SK-N-SH (cell line): ENCODE results near the gene FRMD8. TPM values are rescaled to one million over a fixed set of nuclear protein-coding genes. Genes with fewer than 3 reads are reported as not detected.
A peak's percentile ranks its signal among the peaks of the same experiment; 100 is the strongest.

Experiments
- CTCF ChIA-PET: fragments of 300-600, 350-600 bp; formaldehyde crosslinking; extraction: SDS; loops from one replicate; lab custom pipeline; 2021; lab: Yijun Ruan, JAX
- POLR2A ChIA-PET: fragments of 350-600 bp; sonication (Branson Sonifier 250); formaldehyde crosslinking; extraction: SDS; loops from one replicate; lab custom pipeline; 2020; ENCODE audit warnings: antibody characterized with exemption, inconsistent platforms; lab: Yijun Ruan, JAX
- DNase-seq: peaks from one replicate; pipeline ENCODE4 v3.0.0; 2012
- H2AFZ ChIP-seq: fragments of 200-600 bp; sonication (generic); 2 replicates; pipeline ENCODE4 v1.8.1; 2016; ENCODE audit warnings: antibody characterized with exemption, mild to moderate bottlenecking, low read depth
- H3F3A ChIP-seq: fragments of 200-600 bp; sonication (generic); replicated peaks from 2 replicates; pipeline ENCODE3; 2016; ENCODE audit warnings: antibody characterized with exemption, mild to moderate bottlenecking; ENCODE audit not compliant: insufficient read depth
- H3K27ac ChIP-seq, 2 experiments: fragments of 200-500 bp in 1 of 2; fragments of 200-600 bp in 1 of 2; sonication (Bioruptor generic) in 1 of 2; sonication (generic), shearing (Covaris generic) in 1 of 2; 2 replicates each; pipeline versions ENCODE4 v1.5.1 to v1.6.1; 2014 to 2016; ENCODE audit warnings: low read depth in 2 of 2, inconsistent platforms in 1 of 2, low read length in 1 of 2, mild to moderate bottlenecking in 1 of 2, mixed read lengths in 1 of 2
- H3K27me3 ChIP-seq: fragments of 200-600 bp; sonication (generic), shearing (Covaris generic); 2 replicates; pipeline ENCODE4 v1.6.1; 2016; ENCODE audit warnings: mixed run types; ENCODE audit not compliant: insufficient read depth
- H3K36me3 ChIP-seq, 2 experiments: fragments of 200-500 bp in 1 of 2; fragments of 200-600 bp in 1 of 2; sonication (Bioruptor generic) in 1 of 2; sonication (generic) in 1 of 2; replicated peaks in 1 of 2; 2 replicates each; pipeline versions ENCODE3 to v1.5.1; 2014 to 2016; ENCODE audit warnings: low read length in 1 of 2, mild to moderate bottlenecking in 1 of 2; ENCODE audit not compliant: insufficient read depth in 2 of 2, control insufficient read depth in 1 of 2
- H3K4me1 ChIP-seq, 2 experiments: fragments of 200-500 bp in 1 of 2; fragments of 200-600 bp in 1 of 2; sonication (Bioruptor generic) in 1 of 2; sonication (generic), shearing (Covaris generic) in 1 of 2; 2 replicates each; pipeline versions ENCODE4 v1.5.1 to v1.6.1; 2014 to 2016; ENCODE audit warnings: low read depth in 1 of 2, low read length in 1 of 2, mixed run types in 1 of 2; ENCODE audit not compliant: insufficient read depth in 2 of 2, control insufficient read depth in 1 of 2
- H3K4me2 ChIP-seq: fragments of 200-600 bp; sonication (generic), shearing (Covaris generic); 2 replicates; pipeline ENCODE4 v1.6.1; 2017; ENCODE audit warnings: mixed run types
- H3K4me3 ChIP-seq, 2 experiments: fragments of 200-500 bp in 1 of 2; fragments of 200-600 bp in 1 of 2; sonication (Bioruptor generic) in 1 of 2; sonication (generic), shearing (Covaris generic) in 1 of 2; 2 replicates each; pipeline versions ENCODE4 v1.5.1 to v1.8.1; 2014 to 2016; ENCODE audit warnings: low read depth in 2 of 2, inconsistent platforms in 1 of 2, low read length in 1 of 2, mild to moderate bottlenecking in 1 of 2, mixed read lengths in 1 of 2, moderate library complexity in 1 of 2
- H3K79me2 ChIP-seq: fragments of 200-600 bp; sonication (generic); 2 replicates; pipeline ENCODE4 v1.8.1; 2017; ENCODE audit warnings: mild to moderate bottlenecking; ENCODE audit not compliant: insufficient read depth
- H3K9ac ChIP-seq: fragments of 200-600 bp; sonication (generic); 2 replicates; pipeline ENCODE4 v1.6.1; 2017; ENCODE audit warnings: mixed run types
- H3K9me2 ChIP-seq: fragments of 200-600 bp; sonication (generic); 2 replicates; pipeline ENCODE4 v1.6.1; 2017; ENCODE audit warnings: mixed run types
- H3K9me3 ChIP-seq: fragments of 200-600 bp; sonication (generic); 2 replicates; pipeline ENCODE4 v1.6.1; 2017; ENCODE audit warnings: mixed run types, mild to moderate bottlenecking, moderate library complexity
- H4K20me1 ChIP-seq: fragments of 200-600 bp; sonication (generic); 2 replicates; pipeline ENCODE4 v1.6.1; 2017; ENCODE audit warnings: mild to moderate bottlenecking, mixed run types; ENCODE audit not compliant: insufficient read depth
- ELF1 ChIP-seq: IDR thresholded peaks from 2 replicates; pipeline ENCODE4 v1.4.0; 2012
- FOSL2 ChIP-seq: IDR thresholded peaks from 2 replicates; pipeline ENCODE4 v1.4.0; 2012; ENCODE audit warnings: low read depth, mild to moderate bottlenecking, moderate library complexity, borderline replicate concordance
- FOXJ3 ChIP-seq: sonication (generic); formaldehyde crosslinking; IDR thresholded peaks from 2 replicates; pipeline ENCODE4 v1.5.1; 2020; ENCODE audit warnings: mild to moderate bottlenecking, missing genetic modification reagents
- FOXM1 ChIP-seq: IDR thresholded peaks from 2 replicates; pipeline ENCODE4 v1.4.0; 2012; ENCODE audit warnings: low read depth, mild to moderate bottlenecking
- GABPA ChIP-seq: IDR thresholded peaks from 2 replicates; pipeline ENCODE4 v1.4.0; 2012; ENCODE audit warnings: low read depth, mild to moderate bottlenecking
- MEF2A ChIP-seq: IDR thresholded peaks from 2 replicates; pipeline ENCODE4 v1.4.0; 2012; ENCODE audit warnings: low read depth, borderline replicate concordance
- MXI1 ChIP-seq: IDR thresholded peaks from 2 replicates; pipeline ENCODE4 v1.6.1; 2012; ENCODE audit warnings: mild to moderate bottlenecking, low read depth, low read length, improper control_type of control experiment
- NFIC ChIP-seq: IDR thresholded peaks from 2 replicates; pipeline ENCODE4 v1.4.0; 2012; ENCODE audit warnings: borderline replicate concordance
- PBX3 ChIP-seq: IDR thresholded peaks from 2 replicates; pipeline ENCODE4; 2012
- RAD21 ChIP-seq: IDR thresholded peaks from 2 replicates; pipeline ENCODE4 v1.6.1; 2012; ENCODE audit warnings: mild to moderate bottlenecking, low read length
- RCOR1 ChIP-seq: fragments of 150-350 bp; IDR thresholded peaks from 2 replicates; pipeline ENCODE4 v1.6.1; 2017; ENCODE audit warnings: antibody characterized with exemption, low read length
- RFX5 ChIP-seq: IDR thresholded peaks from 2 replicates; pipeline ENCODE4 v1.6.1; 2012; ENCODE audit warnings: mild to moderate bottlenecking, improper control_type of control experiment, low read length
- ZBTB33 ChIP-seq: IDR thresholded peaks from 2 replicates; pipeline ENCODE4 v1.4.0; 2012; ENCODE audit warnings: low read depth, borderline replicate concordance
- WGBS: methylation state at CpG from one replicate; pipeline ENCODE4 v1.1.6; 2017; ENCODE audit warnings: low lambda C conversion rate; 5-methylcytosine and 5-hydroxymethylcytosine counted together
- polyA plus RNA-seq, 3 experiments: library from polyadenylated mRNA; depleted of rRNA; stranded (reverse); fragments of >200 nt; gene quantifications; 2 replicates each; pipeline ENCODE4 v1.2.3, GENCODE V29; 2012
- TF ChIP-seq, protein P1 (sequence below): IDR thresholded peaks from 2 replicates; pipeline ENCODE4 v1.4.0; 2012; ENCODE audit warnings: low read depth, borderline replicate concordance

FRMD8 gene
- polyA plus RNA-seq, 1 of the 3 experiments (the other 2 are of a cell fraction) = 19.0 TPM

DNA sequence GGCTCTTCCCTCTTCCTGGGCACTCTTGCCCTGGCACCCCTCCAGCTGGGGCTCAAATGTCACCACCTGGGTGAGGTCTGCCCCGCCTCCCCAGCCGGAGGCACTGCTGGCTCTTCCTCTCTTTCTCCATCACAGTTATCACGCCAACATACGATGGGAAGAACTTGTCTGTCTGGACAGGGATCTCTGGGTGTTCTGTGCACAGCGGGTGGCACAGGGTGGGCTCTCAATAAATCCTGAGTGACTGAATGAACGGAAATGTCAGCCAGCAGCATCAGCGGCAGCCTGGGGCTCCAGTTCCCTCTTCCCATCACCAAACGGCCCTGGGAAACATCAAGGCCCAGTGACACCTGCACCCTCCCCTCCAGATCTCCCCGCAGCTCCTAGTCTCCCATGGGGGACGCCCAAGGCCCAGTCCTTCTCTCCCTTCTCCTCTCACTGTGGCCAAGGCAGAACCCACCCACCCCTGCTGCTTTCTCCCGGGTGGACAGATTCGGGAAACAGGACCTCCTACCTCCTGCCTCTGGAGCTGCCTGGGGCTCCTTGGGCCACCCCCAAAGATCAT is 3.6 kb upstream of the FRMD8 start (continued):
- TF ChIP-seq ZBTB33 = no peak
- TF ChIP-seq, all 33 proteins: peak for 4

DNA sequence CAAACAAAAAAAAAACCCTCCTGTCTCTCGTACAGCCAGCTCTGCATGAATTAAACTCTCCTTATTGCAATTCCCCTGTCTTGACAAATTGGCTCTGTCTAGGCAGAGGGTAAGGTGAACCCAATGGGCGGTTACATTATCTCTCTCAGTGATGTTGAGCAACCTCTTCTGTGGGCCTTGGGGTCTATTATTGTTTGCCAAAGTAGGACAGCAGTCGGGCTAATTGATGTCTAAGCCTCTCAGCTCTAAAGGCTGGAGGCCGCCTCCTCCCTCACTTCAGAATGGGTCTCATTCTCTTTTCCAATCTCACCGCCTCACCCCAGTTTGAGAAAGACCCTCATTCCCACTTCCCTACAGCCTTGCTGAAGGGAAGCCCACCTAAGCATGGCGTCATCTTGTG is 2.7 kb upstream of the FRMD8 start:
- DNase-seq = no peak
- CTCF ChIA-PET = interaction anchor here (1.0 to 2.4 kb wide), 7 partner anchors 17 to 126 kb away, joined by 3 to 11 read pairs (median 4); no protein-coding TSS in a partner anchor
- no peak overlapping the region for H3K9ac ChIP-seq
- H3K4me1 ChIP-seq = peaks cover 38 to 48% of the 10 kb centered on the region in 2 experiments; a peak in 3 of 4 replicates
- no peak overlapping the region for H3K4me3 ChIP-seq
- no peaks in the 10 kb centered on the region for H3K27me3 ChIP-seq
- no peaks in the 10 kb centered on the region for H3K36me3 ChIP-seq
- peaks cover 31% of the 10 kb centered on the region for H3F3A ChIP-seq
- TF ChIP-seq FOSL2 (no peak), RCOR1 (no peak), RAD21 (no peak), ELF1 (no peak), MEF2A (no peak), FOXM1 (no peak)
- TF ChIP-seq, protein P1, sequence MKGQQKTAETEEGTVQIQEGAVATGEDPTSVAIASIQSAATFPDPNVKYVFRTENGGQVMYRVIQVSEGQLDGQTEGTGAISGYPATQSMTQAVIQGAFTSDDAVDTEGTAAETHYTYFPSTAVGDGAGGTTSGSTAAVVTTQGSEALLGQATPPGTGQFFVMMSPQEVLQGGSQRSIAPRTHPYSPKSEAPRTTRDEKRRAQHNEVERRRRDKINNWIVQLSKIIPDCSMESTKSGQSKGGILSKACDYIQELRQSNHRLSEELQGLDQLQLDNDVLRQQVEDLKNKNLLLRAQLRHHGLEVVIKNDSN = no peak
- peaks cover 42% of the 10 kb centered on the region for H3K79me2 ChIP-seq
- no peaks in the 10 kb centered on the region for H4K20me1 ChIP-seq
- H2AFZ ChIP-seq = no peak overlapping the region
- H3K9me3 ChIP-seq = no peaks in the 10 kb centered on the region
- no peaks in the 10 kb centered on the region for H3K9me2 ChIP-seq
- H3K27ac ChIP-seq = peak overlapping the region; percentile 98 to 99
- 0 out of 2 replicates have a peak overlapping the region, but pooled peaks have one; percentile 90 for H3K4me2 ChIP-seq
- WGBS = 90% methylated on average over 6 of the region's 6 CpGs
- POLR2A ChIA-PET = interaction anchor here (0.8 to 3.9 kb wide), 3 partner anchors 40 to 180 kb away, joined by 3 to 24 read pairs (median 24); partner anchors contain the start of genes MALAT1 and NEAT1

DNA sequence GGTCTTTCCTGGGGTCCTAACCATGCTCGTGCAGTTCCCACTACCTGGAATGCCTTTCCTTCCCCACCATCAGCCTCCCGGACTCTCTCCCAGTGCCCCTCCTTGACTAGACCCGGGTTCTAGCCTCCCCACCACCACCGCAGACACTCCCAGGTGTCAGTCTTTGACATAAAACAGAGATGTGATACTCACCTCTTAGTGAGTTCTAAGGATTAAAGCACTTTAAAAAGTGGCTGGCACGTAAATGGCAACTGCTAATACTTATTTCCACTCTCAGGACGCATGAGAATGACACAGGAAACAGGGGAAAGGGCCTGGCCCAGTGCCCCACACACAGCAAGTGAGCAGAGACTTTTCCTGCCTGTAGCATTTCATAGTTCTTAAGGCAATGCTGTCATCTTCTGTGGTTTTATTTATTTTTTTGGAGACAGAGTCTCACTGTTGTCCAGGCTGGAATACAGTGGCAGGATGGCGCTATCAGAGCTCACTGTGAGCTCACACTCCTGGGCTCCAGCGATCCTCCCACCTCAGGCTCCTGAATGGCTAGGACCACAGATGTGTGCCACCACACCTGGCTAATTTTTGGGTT is 2.0 kb upstream of the FRMD8 start:
- peaks cover 48% of the 10 kb centered on the region for H3K79me2 ChIP-seq
- no peak for TF ChIP-seq NFIC
- no peak for TF ChIP-seq PBX3
- no peak for TF ChIP-seq RCOR1
- TF ChIP-seq GABPA = no peak
- no peak for TF ChIP-seq FOXJ3 (CRISPR knock-in tag)
- no peak for TF ChIP-seq MXI1
- TF ChIP-seq ZBTB33 = no peak
- no peak for TF ChIP-seq RFX5

More for the DNA sequence above, 2.0 kb upstream of the FRMD8 start:
- Histone ChIP-seq H3K4me1 (peaks cover 44 to 51% of the 10 kb centered on the region in 2 experiments; a peak in 3 of 4 replicates), H3K9me3 (no peaks in the 10 kb centered on the region), H3K9me2 (no peaks in the 10 kb centered on the region), H3K36me3 (no peaks in the 10 kb centered on the region), H3K27me3 (no peaks in the 10 kb centered on the region), H2AFZ (no peak overlapping the region), H3K27ac (peak overlapping the region; percentile 8 to 99; a peak in 3 of 4 replicates), H4K20me1 (no peaks in the 10 kb centered on the region), H3K4me3 (no peak overlapping the region), H3K9ac (no peak overlapping the region), H3F3A (peaks cover 31% of the 10 kb centered on the region), H3K4me2 (0 out of 2 replicates have a peak overlapping the region, but pooled peaks have one; percentile 90)
- DNase-seq = no peak
- 75% methylated on average over 7 of the region's 8 CpGs for WGBS
- ChIA-PET CTCF (interaction anchor here (1.6 kb wide), 2 partner anchors 17 to 34 kb away, joined by 4 read pairs; no protein-coding TSS in a partner anchor), POLR2A (interaction anchor here (0.8 to 4.7 kb wide), 3 partner anchors 39 to 180 kb away, joined by 3 to 24 read pairs (median 21); partner anchors contain the start of genes MALAT1 and NEAT1)
